Neural crest cell (in vitro differentiated cells): ENCODE measurements around the gene GADD45B. TPM values are rescaled to one million over a fixed set of nuclear protein-coding genes. Genes with fewer than 3 reads are reported as not detected.
A peak's percentile ranks its signal among the peaks of the same experiment; 100 is the strongest.

ENCODE experiments used
- DNase-seq: peaks from one replicate; pipeline ENCODE4 v3.0.0; 2021; ENCODE audit warnings: low read depth, mixed read lengths, low spot score
- H3K27ac Mint-ChIP-seq: one replicate; pipeline ENCODE4 v1.8.0; 2021; ENCODE audit warnings: mild to moderate bottlenecking, mixed read lengths; ENCODE audit not compliant: unreplicated experiment
- H3K27me3 Mint-ChIP-seq: 2 replicates; pipeline ENCODE4 v1.8.0; 2021; ENCODE audit warnings: low read depth, mild to moderate bottlenecking, mixed read lengths
- H3K36me3 Mint-ChIP-seq: 2 replicates; pipeline ENCODE4 v1.8.0; 2021; ENCODE audit warnings: low read depth, mild to moderate bottlenecking, mixed read lengths
- H3K4me1 Mint-ChIP-seq: 2 replicates; pipeline ENCODE4 v1.8.0; 2021; ENCODE audit warnings: mixed read lengths
- H3K4me3 Mint-ChIP-seq: one replicate; pipeline ENCODE4 v1.8.0; 2021; ENCODE audit warnings: mild to moderate bottlenecking, mixed read lengths
- H3K9me3 Mint-ChIP-seq: 2 replicates; pipeline ENCODE4 v1.8.0; 2021; ENCODE audit warnings: mixed read lengths
- CTCF ChIP-seq: fragments of 200-600 bp; sonication (generic); conservative IDR thresholded peaks from 2 replicates; pipeline ENCODE4 v1.5.0; 2021; ENCODE audit warnings: antibody characterized with exemption, mild to moderate bottlenecking
- total RNA-seq: library from RNA; stranded (reverse); gene quantifications from 2 replicates; pipeline ENCODE4 v1.2.1, GENCODE V29; 2021

Gene GADD45B
- total RNA-seq, 1 donor from 2014 or later = 4.1 TPM

GRCh38 chr19:2476451-2477140 is 669 bp downstream of the GADD45B start:
- H3K4me3 Mint-ChIP-seq = peak overlapping the region; percentile 99
- no peak for DNase-seq
- TF ChIP-seq CTCF = no peak
- no peaks in the 10 kb centered on the region for H3K36me3 Mint-ChIP-seq
- H3K9me3 Mint-ChIP-seq = no peaks in the 10 kb centered on the region
- H3K27me3 Mint-ChIP-seq = peaks cover 60% of the 10 kb centered on the region
- H3K27ac Mint-ChIP-seq = no peak overlapping the region
- H3K4me1 Mint-ChIP-seq = peaks cover 27% of the 10 kb centered on the region

GRCh38 chr19:2477141-2477710 is 1.3 kb downstream of the GADD45B start:
- H3K4me1 Mint-ChIP-seq = peaks cover 27% of the 10 kb centered on the region
- H3K36me3 Mint-ChIP-seq = no peaks in the 10 kb centered on the region
- H3K27ac Mint-ChIP-seq = no peak overlapping the region
- DNase-seq = no peak
- peaks cover 63% of the 10 kb centered on the region for H3K27me3 Mint-ChIP-seq
- H3K9me3 Mint-ChIP-seq = no peaks in the 10 kb centered on the region
- TF ChIP-seq CTCF = no peak
- H3K4me3 Mint-ChIP-seq = peak overlapping the region; percentile 99

GRCh38 chr19:2477732-2478191 is 1.8 kb downstream of the GADD45B start:
- Mint-ChIP-seq H3K4me3 (peak overlapping the region; percentile 75), H3K4me1 (peaks cover 27% of the 10 kb centered on the region), H3K27ac (no peak overlapping the region), H3K36me3 (no peaks in the 10 kb centered on the region), H3K27me3 (peaks cover 66% of the 10 kb centered on the region), H3K9me3 (no peaks in the 10 kb centered on the region)
- DNase-seq = no peak
- no peak for TF ChIP-seq CTCF

GRCh38 chr19:2478278-2478755 is 2.4 kb downstream of the GADD45B start:
- H3K4me1 Mint-ChIP-seq = peaks cover 27% of the 10 kb centered on the region
- H3K36me3 Mint-ChIP-seq = no peaks in the 10 kb centered on the region
- peak; percentile 55 for TF ChIP-seq CTCF
- no peak for DNase-seq
- no peaks in the 10 kb centered on the region for H3K9me3 Mint-ChIP-seq
- H3K4me3 Mint-ChIP-seq = peak overlapping the region; percentile 75
- no peak overlapping the region for H3K27ac Mint-ChIP-seq
- H3K27me3 Mint-ChIP-seq = peaks cover 68% of the 10 kb centered on the region

GRCh38 chr19:2478756-2479555 is 3.0 kb downstream of the GADD45B start:
- Mint-ChIP-seq H3K4me1 (peaks cover 27% of the 10 kb centered on the region), H3K36me3 (no peaks in the 10 kb centered on the region), H3K9me3 (no peaks in the 10 kb centered on the region), H3K4me3 (peak overlapping the region; percentile 75), H3K27me3 (peaks cover 71% of the 10 kb centered on the region), H3K27ac (no peak overlapping the region)
- TF ChIP-seq CTCF = no peak
- DNase-seq = no peak
